ENCODE results near the gene LMF2. TPM values are rescaled to one million over a fixed set of nuclear protein-coding genes. Genes with fewer than 3 reads are reported as not detected.

Gene LMF2
- total and polyA plus RNA-seq, 2 of the 4 experiments (the other 2 are of a cell fraction), result 16.8 to 82.6 TPM

GRCh38 chr22:50483556-50483955 is 23.9 kb downstream of the LMF2 start:
- no peak overlapping the region for H4K5ac ChIP-seq (ENCODE audit: low read depth, low read length)
- H3K9me1 ChIP-seq (ENCODE audit: insufficient read depth, low read length), result no peaks in the 10 kb centered on the region; the same call in 1 of the 2 replicates
- no peak overlapping the region for H3K27ac ChIP-seq (ENCODE audit: insufficient read depth, low read length)
- peaks cover 4% of the 10 kb centered on the region; the same call in 1 of the 2 replicates for H3K36me3 ChIP-seq (ENCODE audit: control insufficient read depth, insufficient read depth, low read length)
- no peak overlapping the region for H2BK5ac ChIP-seq (ENCODE audit: low read depth, low read length, poor library complexity, severe bottlenecking)
- H3K56ac ChIP-seq (ENCODE audit: extremely low read depth, insufficient read depth, low read length), result no peak overlapping the region
- H3K4me3 ChIP-seq (ENCODE audit: insufficient read depth, low read depth, low read length), result no peak overlapping the region
- H3K18ac ChIP-seq (ENCODE audit: low read depth, low read length), result no peak overlapping the region
- no peak overlapping the region for H2BK120ac ChIP-seq (ENCODE audit: low read depth, low read length)
- H3K23ac ChIP-seq (ENCODE audit: low read depth, low read length), result no peak overlapping the region
- ChIA-PET POLR2A (ENCODE audit: unreplicated experiment) (no interaction called here), CTCF (no interaction called here)
- H2AFZ ChIP-seq (replicated peaks; ENCODE audit: low read length, poor library complexity), result no peak overlapping the region
- H3K9me3 ChIP-seq (ENCODE audit: control insufficient read depth, insufficient read depth, low read length), result no peaks in the 10 kb centered on the region
- H2AK5ac ChIP-seq (ENCODE audit: low read depth, low read length), result no peak overlapping the region
- no peak overlapping the region for H3K14ac ChIP-seq (replicated peaks; ENCODE audit: low read depth, low read length)
- WGBS, 2 experiments (ENCODE audit: extremely low coverage in 2 of 2, insufficient read length in 1 of 2), result 81% methylated on average over 6 of the region's 8 CpGs; no CpG with 5 or more reads in 1 of the 2 experiments
- no peaks in the 10 kb centered on the region for H3K4me1 ChIP-seq (ENCODE audit: control insufficient read depth, insufficient read depth, low read length)
- ATAC-seq (ENCODE audit: low read depth), result no peak
- H3K79me1 ChIP-seq (ENCODE audit: low read depth in 1 of 2, low read length in 2 of 2), result peaks cover 0 to 3% of the 10 kb centered on the region in 2 experiments; a peak in 1 of 4 replicates
- TF ChIP-seq, protein P1, sequence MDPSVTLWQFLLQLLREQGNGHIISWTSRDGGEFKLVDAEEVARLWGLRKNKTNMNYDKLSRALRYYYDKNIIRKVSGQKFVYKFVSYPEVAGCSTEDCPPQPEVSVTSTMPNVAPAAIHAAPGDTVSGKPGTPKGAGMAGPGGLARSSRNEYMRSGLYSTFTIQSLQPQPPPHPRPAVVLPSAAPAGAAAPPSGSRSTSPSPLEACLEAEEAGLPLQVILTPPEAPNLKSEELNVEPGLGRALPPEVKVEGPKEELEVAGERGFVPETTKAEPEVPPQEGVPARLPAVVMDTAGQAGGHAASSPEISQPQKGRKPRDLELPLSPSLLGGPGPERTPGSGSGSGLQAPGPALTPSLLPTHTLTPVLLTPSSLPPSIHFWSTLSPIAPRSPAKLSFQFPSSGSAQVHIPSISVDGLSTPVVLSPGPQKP (IDR thresholded peaks at IDR 0.05; ENCODE audit: borderline replicate concordance, low read depth, low read length), result no peak
- TF ChIP-seq CHD1 (IDR thresholded peaks at IDR 0.05; ENCODE audit: low read depth, low read length) (no peak), FOS (IDR thresholded peaks at IDR 0.05; ENCODE audit: low read depth, low read length) (no peak), RAD21 (IDR thresholded peaks at IDR 0.05; ENCODE audit: low read length) (no peak), NFE2L2 (IDR thresholded peaks at IDR 0.05; ENCODE audit: low read depth, low read length) (no peak), RCOR1 (IDR thresholded peaks at IDR 0.05; ENCODE audit: insufficient replicate concordance, low read length) (no peak), MXI1 (IDR thresholded peaks at IDR 0.05; ENCODE audit: borderline replicate concordance, low read depth, low read length) (no peak), POLR2A (IDR thresholded peaks at IDR 0.05; ENCODE audit: low read depth, low read length) (no peak)
- TF ChIP-seq, protein P2, sequence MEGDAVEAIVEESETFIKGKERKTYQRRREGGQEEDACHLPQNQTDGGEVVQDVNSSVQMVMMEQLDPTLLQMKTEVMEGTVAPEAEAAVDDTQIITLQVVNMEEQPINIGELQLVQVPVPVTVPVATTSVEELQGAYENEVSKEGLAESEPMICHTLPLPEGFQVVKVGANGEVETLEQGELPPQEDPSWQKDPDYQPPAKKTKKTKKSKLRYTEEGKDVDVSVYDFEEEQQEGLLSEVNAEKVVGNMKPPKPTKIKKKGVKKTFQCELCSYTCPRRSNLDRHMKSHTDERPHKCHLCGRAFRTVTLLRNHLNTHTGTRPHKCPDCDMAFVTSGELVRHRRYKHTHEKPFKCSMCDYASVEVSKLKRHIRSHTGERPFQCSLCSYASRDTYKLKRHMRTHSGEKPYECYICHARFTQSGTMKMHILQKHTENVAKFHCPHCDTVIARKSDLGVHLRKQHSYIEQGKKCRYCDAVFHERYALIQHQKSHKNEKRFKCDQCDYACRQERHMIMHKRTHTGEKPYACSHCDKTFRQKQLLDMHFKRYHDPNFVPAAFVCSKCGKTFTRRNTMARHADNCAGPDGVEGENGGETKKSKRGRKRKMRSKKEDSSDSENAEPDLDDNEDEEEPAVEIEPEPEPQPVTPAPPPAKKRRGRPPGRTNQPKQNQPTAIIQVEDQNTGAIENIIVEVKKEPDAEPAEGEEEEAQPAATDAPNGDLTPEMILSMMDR (conservative IDR thresholded peaks at IDR 0.05; ENCODE audit: low read depth, low read length), result no peak
- H2BK15ac ChIP-seq (ENCODE audit: low read depth, low read length), result no peak overlapping the region
- no peaks in the 10 kb centered on the region; the same call in 1 of the 2 replicates for H4K20me1 ChIP-seq (ENCODE audit: insufficient read depth, low read length)
- peaks cover 21% of the 10 kb centered on the region for H3K27me3 ChIP-seq (ENCODE audit: control insufficient read depth, insufficient read depth, low read length)
- no peak overlapping the region for H3K9ac ChIP-seq (ENCODE audit: low read depth, low read length)
- no peak overlapping the region for H3K4ac ChIP-seq (ENCODE audit: low read depth, low read length)
- H2BK20ac ChIP-seq (ENCODE audit: low read depth, low read length), result no peak overlapping the region
- no peak for DNase-seq
- BruUV-seq (replicated peaks), result no TSS peak
- H4K91ac ChIP-seq (ENCODE audit: insufficient read depth, low read depth, low read length), result no peak overlapping the region
- H2AK9ac ChIP-seq (replicated peaks; ENCODE audit: low read depth, low read length, poor library complexity), result no peak overlapping the region
- H3K4me2 ChIP-seq (ENCODE audit: low read depth, low read length), result no peak overlapping the region
- in situ Hi-C loops (cut with MboI; ENCODE audit: low sequenced_read_pairs) (no loop called here), intact Hi-C loops (cut with micrococcal nuclease) (no loop called here), dilution Hi-C loops (cut with HindIII; ENCODE audit: low sequenced_read_pairs, unreplicated experiment) (no loop called here)
- no peak overlapping the region for H4K8ac ChIP-seq (ENCODE audit: low read depth in 2 of 2, low read length in 2 of 2)

Data from IMR-90 (cell line).